ENCODE data around the gene DIP2C. TPM values are rescaled to one million over a fixed set of nuclear protein-coding genes. Genes with fewer than 3 reads are reported as not detected.

DIP2C gene, protein sequence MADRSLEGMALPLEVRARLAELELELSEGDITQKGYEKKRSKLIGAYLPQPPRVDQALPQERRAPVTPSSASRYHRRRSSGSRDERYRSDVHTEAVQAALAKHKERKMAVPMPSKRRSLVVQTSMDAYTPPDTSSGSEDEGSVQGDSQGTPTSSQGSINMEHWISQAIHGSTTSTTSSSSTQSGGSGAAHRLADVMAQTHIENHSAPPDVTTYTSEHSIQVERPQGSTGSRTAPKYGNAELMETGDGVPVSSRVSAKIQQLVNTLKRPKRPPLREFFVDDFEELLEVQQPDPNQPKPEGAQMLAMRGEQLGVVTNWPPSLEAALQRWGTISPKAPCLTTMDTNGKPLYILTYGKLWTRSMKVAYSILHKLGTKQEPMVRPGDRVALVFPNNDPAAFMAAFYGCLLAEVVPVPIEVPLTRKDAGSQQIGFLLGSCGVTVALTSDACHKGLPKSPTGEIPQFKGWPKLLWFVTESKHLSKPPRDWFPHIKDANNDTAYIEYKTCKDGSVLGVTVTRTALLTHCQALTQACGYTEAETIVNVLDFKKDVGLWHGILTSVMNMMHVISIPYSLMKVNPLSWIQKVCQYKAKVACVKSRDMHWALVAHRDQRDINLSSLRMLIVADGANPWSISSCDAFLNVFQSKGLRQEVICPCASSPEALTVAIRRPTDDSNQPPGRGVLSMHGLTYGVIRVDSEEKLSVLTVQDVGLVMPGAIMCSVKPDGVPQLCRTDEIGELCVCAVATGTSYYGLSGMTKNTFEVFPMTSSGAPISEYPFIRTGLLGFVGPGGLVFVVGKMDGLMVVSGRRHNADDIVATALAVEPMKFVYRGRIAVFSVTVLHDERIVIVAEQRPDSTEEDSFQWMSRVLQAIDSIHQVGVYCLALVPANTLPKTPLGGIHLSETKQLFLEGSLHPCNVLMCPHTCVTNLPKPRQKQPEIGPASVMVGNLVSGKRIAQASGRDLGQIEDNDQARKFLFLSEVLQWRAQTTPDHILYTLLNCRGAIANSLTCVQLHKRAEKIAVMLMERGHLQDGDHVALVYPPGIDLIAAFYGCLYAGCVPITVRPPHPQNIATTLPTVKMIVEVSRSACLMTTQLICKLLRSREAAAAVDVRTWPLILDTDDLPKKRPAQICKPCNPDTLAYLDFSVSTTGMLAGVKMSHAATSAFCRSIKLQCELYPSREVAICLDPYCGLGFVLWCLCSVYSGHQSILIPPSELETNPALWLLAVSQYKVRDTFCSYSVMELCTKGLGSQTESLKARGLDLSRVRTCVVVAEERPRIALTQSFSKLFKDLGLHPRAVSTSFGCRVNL (N-terminal part only)
- 1 to 10 TPM; 2.2 to 2.7 TPM for polyA plus RNA-seq

DNA sequence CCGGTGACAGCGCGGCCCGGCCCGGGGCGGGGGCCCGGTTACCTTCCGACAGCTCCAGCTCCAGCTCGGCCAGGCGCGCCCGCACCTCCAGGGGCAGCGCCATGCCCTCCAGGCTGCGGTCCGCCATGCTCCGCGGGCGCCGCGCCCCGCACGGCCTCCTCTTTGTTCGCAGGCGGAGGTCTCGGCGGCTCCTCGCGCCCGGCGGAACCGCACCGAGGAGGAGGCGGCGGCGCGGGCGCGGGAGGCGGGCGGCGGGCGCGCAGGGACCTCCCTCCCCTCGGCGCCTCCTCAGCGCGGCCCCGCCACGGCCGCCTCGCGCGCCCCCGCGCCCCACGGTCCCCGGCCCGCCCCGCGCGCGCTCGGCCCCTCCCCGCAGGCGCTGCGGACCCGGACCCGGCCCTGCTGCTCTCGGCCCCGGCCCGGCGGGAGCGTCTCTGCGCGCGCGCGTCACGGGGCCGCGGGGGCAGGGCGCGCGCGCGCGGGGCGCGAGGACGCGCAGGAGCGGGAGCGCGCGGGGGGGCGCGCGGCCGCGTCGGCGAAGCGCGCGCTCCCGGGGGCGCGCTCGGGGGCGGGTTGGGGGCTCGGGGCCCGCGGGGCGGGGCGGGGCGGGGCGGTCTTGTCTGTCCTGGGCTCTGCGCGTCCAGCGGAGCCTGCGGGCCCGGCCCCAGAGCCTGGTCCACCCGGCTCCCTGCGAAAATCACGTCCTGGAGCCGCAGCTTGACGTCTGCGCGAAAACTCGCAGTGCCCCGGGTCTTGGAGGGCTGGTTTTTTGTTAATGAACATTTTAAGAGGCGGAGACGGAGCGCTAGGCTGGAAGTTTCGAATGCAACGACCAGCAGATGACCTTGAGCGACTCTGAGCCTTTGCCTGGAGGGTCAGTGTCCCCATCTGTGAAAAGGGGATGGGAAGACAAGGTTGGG lies at the start of gene DIP2C:
Gene DIP2C (minus strand): TSS at position 217 of the 920 bp plus-strand sequence. CDS start 90 bp downstream, at position 127.
- Histone ChIP-seq H3K4me3 (ENCODE audit: low read depth in 1 of 2, low read length in 2 of 2) (peak within 1 kb of the TSS; percentile 62 to 70), H3K27ac (ENCODE audit: low read depth in 2 of 2, low read length in 1 of 2) (peak within 1 kb of the TSS; percentile 85 to 86)
- 1 to 2% methylated on average over 56 to 136 of the region's 137 CpGs for WGBS, 2 donors

DNA sequence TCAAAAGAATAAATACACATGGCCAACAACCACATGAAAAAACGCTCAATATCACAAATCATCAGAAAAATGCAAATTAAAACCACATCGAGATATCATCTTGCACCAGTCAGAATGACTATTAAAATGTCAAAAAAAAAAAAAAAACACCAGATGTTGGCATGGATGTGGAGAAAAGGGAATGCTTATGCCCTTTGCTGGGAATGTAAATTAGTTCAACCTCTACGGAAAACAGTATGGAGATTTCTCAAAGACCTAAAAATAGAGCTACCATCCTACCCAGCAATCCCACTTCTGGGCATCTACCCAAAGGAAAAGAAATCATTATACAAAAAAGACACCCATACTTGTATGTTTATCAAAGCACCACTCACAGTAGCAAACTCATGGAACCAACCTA lies 45.0 kb upstream of the DIP2C start:
- Histone ChIP-seq H3K27me3 (ENCODE audit: control insufficient read depth in 1 of 2, insufficient read depth in 2 of 2, low read length in 2 of 2) (peaks cover 0 to 2% of the 10 kb centered on the region in 2 donors), H3K4me1 (ENCODE audit: control insufficient read depth in 2 of 2, insufficient read depth in 2 of 2, low read length in 1 of 2) (no peaks in the 10 kb centered on the region), H3K4me3 (ENCODE audit: low read depth in 1 of 2, low read length in 2 of 2) (no peak overlapping the region), H3K36me3 (ENCODE audit: control insufficient read depth in 2 of 2, insufficient read depth in 2 of 2, low read length in 1 of 2) (no peaks in the 10 kb centered on the region), H3K27ac (ENCODE audit: low read depth in 2 of 2, low read length in 1 of 2) (no peak overlapping the region), H3K9me3 (ENCODE audit: control insufficient read depth in 2 of 2, insufficient read depth in 1 of 2, low read depth in 1 of 2, low read length in 1 of 2) (peaks cover 0 to 3% of the 10 kb centered on the region in 2 donors)
- 63 to 69% methylated on average over 3 of the region's 3 CpGs for WGBS, 2 donors

More for the DNA sequence above, at the start of gene DIP2C:
- no peaks in the 10 kb centered on the region for H3K27me3 ChIP-seq (ENCODE audit: control insufficient read depth in 1 of 2, insufficient read depth in 2 of 2, low read length in 2 of 2)
- peaks cover 3 to 4% of the 10 kb centered on the region in 2 donors for H3K4me1 ChIP-seq (ENCODE audit: control insufficient read depth in 2 of 2, insufficient read depth in 2 of 2, low read length in 1 of 2)
- H3K9me3 ChIP-seq (ENCODE audit: control insufficient read depth in 2 of 2, insufficient read depth in 1 of 2, low read depth in 1 of 2, low read length in 1 of 2), result no peaks in the 10 kb centered on the region
- H3K36me3 ChIP-seq (ENCODE audit: control insufficient read depth in 2 of 2, insufficient read depth in 2 of 2, low read length in 1 of 2), result no peaks in the 10 kb centered on the region

DNA sequence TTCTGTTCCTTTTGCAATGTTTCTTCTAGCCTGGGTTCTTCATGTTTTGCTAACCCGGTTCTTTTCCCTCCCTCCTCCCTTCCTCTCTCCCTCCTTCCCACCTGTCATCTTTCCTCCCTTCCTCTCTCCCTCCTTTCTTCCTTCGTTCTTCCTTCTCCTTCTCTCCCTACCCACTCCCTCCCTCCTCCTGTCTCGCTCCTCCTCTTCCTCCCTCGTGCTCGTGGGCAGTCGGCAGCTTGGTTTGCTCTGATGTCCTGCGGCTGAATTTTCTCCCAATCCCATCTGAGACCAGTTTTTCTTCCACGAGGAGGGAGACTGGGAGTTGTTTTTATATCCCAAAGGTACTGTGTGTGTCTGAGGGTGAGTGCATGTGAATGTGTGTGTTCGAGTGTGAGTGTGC lies 43.6 kb upstream of the DIP2C start:
- Histone ChIP-seq H3K27me3 (ENCODE audit: control insufficient read depth in 1 of 2, insufficient read depth in 2 of 2, low read length in 2 of 2) (peaks cover 0 to 3% of the 10 kb centered on the region in 2 donors), H3K9me3 (ENCODE audit: control insufficient read depth in 2 of 2, insufficient read depth in 1 of 2, low read depth in 1 of 2, low read length in 1 of 2) (no peaks in the 10 kb centered on the region), H3K4me1 (ENCODE audit: control insufficient read depth in 2 of 2, insufficient read depth in 2 of 2, low read length in 1 of 2) (no peaks in the 10 kb centered on the region), H3K27ac (ENCODE audit: low read depth in 2 of 2, low read length in 1 of 2) (no peak overlapping the region), H3K4me3 (ENCODE audit: low read depth in 1 of 2, low read length in 2 of 2) (no peak overlapping the region), H3K36me3 (ENCODE audit: control insufficient read depth in 2 of 2, insufficient read depth in 2 of 2, low read length in 1 of 2) (no peaks in the 10 kb centered on the region)
- 75 to 81% methylated on average over 9 of the region's 9 CpGs for WGBS, 2 donors

DNA sequence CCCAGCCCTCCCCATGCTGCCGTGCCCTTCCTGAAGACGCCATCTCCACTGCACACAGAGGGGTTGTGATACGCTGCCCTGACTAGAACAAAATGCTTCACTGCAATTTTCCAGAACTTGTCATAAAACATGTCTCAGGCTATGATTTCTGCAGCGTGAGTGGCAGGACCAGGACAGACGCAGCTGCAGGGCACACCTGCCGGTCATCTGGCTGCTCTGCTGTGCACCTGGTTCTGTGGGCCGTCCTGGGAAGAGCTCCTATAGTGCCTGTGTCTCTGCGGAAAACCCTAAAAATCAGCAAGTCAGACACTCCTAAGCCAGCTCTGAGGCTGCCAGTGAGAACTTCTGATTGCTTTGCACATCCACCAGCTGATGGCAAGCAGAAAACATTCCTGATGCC lies 39.7 kb upstream of the DIP2C start:
- Histone ChIP-seq H3K4me3 (ENCODE audit: low read depth in 1 of 2, low read length in 2 of 2) (no peak overlapping the region), H3K9me3 (ENCODE audit: control insufficient read depth in 2 of 2, insufficient read depth in 1 of 2, low read depth in 1 of 2, low read length in 1 of 2) (no peaks in the 10 kb centered on the region), H3K36me3 (ENCODE audit: control insufficient read depth in 2 of 2, insufficient read depth in 2 of 2, low read length in 1 of 2) (no peaks in the 10 kb centered on the region), H3K27ac (ENCODE audit: low read depth in 2 of 2, low read length in 1 of 2) (no peak overlapping the region), H3K4me1 (ENCODE audit: control insufficient read depth in 2 of 2, insufficient read depth in 2 of 2, low read length in 1 of 2) (peaks cover 0 to 5% of the 10 kb centered on the region in 2 donors), H3K27me3 (ENCODE audit: control insufficient read depth in 1 of 2, insufficient read depth in 2 of 2, low read length in 2 of 2) (peaks cover 0 to 5% of the 10 kb centered on the region in 2 donors)
- 70 to 74% methylated on average over 8 of the region's 8 CpGs for WGBS, 2 donors

DNA sequence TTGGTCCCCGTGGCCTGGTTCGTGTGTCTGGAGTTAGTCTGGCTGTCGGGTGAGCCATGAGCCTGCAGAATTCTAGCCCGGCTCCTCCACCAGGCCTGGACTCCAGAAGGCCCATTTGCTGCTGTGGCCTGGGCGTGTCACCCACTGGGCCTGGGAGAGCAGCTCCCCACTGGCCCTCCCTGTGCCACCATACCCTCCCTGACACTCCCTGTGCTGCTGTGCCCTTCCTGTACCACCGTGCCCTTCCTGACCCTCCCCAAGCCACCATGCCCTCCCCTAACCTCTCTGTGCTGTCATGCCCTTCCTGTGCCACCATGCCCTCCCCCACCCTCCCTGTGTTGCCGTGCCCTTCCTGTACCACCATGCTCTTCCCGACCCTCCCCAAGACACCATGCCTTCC lies 39.1 kb upstream of the DIP2C start:
- Histone ChIP-seq H3K27me3 (ENCODE audit: control insufficient read depth in 1 of 2, insufficient read depth in 2 of 2, low read length in 2 of 2) (peaks cover 0 to 5% of the 10 kb centered on the region in 2 donors), H3K9me3 (ENCODE audit: control insufficient read depth in 2 of 2, insufficient read depth in 1 of 2, low read depth in 1 of 2, low read length in 1 of 2) (no peaks in the 10 kb centered on the region), H3K4me3 (ENCODE audit: low read depth in 1 of 2, low read length in 2 of 2) (no peak overlapping the region), H3K36me3 (ENCODE audit: control insufficient read depth in 2 of 2, insufficient read depth in 2 of 2, low read length in 1 of 2) (no peaks in the 10 kb centered on the region), H3K4me1 (ENCODE audit: control insufficient read depth in 2 of 2, insufficient read depth in 2 of 2, low read length in 1 of 2) (peaks cover 0 to 5% of the 10 kb centered on the region in 2 donors), H3K27ac (ENCODE audit: low read depth in 2 of 2, low read length in 1 of 2) (no peak overlapping the region)
- 67 to 82% methylated on average over 8 of the region's 8 CpGs for WGBS, 2 donors

DNA sequence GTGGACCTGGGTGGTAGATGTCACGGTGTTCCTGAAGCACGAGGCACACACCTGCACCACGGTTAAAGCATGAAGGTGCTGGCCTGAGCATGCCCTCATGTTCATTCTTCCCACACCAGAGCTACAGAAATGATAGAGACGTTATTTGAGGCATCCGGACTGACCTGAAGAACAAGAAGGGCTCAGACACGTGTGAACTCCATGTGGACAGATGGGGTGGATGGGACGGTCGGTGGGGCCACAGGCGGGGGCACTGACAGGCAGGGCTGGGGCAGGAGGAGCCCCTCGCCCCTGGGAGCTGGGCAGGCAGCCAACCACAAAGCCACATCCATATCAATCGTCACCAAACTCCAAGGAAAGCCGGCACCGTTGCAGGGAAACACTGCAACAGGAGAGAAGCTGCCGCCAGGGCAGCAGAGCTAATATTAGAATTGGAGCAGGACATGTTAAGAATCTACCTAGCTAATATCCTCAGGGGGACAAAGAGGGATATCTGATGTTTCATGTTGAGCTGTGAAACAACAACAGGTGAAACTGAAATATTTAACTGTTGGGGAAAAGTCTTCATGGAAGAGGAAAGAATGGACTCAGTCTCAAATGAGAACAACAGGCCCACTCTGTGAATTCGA lies 37.8 kb upstream of the DIP2C start:
- WGBS, 2 donors, result 48 to 55% methylated on average over 15 of the region's 15 CpGs

DNA sequence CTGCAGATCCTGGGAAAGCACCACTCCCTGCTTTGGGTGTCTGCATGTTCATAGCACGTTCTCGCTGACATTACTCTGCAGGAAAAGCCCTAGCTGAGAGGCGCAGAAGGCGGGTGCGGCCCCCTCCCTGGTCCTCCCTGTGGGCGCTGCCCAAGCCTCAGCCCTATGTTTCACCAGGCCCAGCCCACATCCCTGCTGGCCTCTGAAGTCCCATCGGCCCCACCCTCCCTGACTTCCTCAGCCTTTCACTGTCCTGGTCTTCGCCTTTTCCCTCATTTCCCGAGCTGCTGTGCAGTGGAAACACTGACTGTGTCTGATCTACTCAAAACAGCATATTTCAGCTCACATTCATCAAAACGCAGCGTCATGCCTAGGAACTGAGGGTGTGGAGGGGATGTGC lies 36.3 kb upstream of the DIP2C start:
- 66 to 77% methylated on average over 11 of the region's 11 CpGs for WGBS, 2 donors
- no peak overlapping the region for H3K4me3 ChIP-seq (ENCODE audit: low read depth in 1 of 2, low read length in 2 of 2)
- H3K4me1 ChIP-seq (ENCODE audit: control insufficient read depth in 2 of 2, insufficient read depth in 2 of 2, low read length in 1 of 2), result peaks cover 0 to 5% of the 10 kb centered on the region in 2 donors
- no peaks in the 10 kb centered on the region for H3K36me3 ChIP-seq (ENCODE audit: control insufficient read depth in 2 of 2, insufficient read depth in 2 of 2, low read length in 1 of 2)
- H3K9me3 ChIP-seq (ENCODE audit: control insufficient read depth in 2 of 2, insufficient read depth in 1 of 2, low read depth in 1 of 2, low read length in 1 of 2), result no peaks in the 10 kb centered on the region
- H3K27me3 ChIP-seq (ENCODE audit: control insufficient read depth in 1 of 2, insufficient read depth in 2 of 2, low read length in 2 of 2), result peaks cover 0 to 4% of the 10 kb centered on the region in 2 donors
- no peak overlapping the region for H3K27ac ChIP-seq (ENCODE audit: low read depth in 2 of 2, low read length in 1 of 2)

More for the DNA sequence above, 37.8 kb upstream of the DIP2C start:
- peaks cover 0 to 5% of the 10 kb centered on the region in 2 donors for H3K4me1 ChIP-seq (ENCODE audit: control insufficient read depth in 2 of 2, insufficient read depth in 2 of 2, low read length in 1 of 2)
- no peaks in the 10 kb centered on the region for H3K9me3 ChIP-seq (ENCODE audit: control insufficient read depth in 2 of 2, insufficient read depth in 1 of 2, low read depth in 1 of 2, low read length in 1 of 2)
- H3K27ac ChIP-seq (ENCODE audit: low read depth in 2 of 2, low read length in 1 of 2), result no peak overlapping the region
- H3K36me3 ChIP-seq (ENCODE audit: control insufficient read depth in 2 of 2, insufficient read depth in 2 of 2, low read length in 1 of 2), result no peaks in the 10 kb centered on the region
- H3K27me3 ChIP-seq (ENCODE audit: control insufficient read depth in 1 of 2, insufficient read depth in 2 of 2, low read length in 2 of 2), result peaks cover 0 to 4% of the 10 kb centered on the region in 2 donors
- no peak overlapping the region for H3K4me3 ChIP-seq (ENCODE audit: low read depth in 1 of 2, low read length in 2 of 2)

DNA sequence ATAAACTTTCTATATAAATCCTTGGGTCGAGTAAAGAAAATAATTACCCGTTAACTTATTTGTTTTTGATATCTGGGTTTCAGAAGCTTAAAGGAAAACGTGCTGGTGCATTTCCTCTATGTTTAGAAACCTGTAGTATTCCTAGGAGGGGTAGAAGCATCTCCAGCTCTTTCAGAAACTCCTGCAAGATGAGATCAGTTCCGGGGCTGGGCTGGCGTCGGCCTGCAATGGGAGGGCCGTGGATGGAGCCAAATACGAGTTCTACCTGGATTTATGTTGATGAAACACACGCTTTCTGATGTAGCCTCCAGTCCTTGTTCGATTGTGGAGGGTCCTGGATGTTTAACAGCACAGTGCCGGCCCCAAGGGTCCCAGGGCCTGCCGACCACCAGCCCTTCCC lies 35.8 kb upstream of the DIP2C start:
- H3K4me3 ChIP-seq (ENCODE audit: low read depth in 1 of 2, low read length in 2 of 2), result no peak overlapping the region
- 62 to 67% methylated on average over 12 of the region's 12 CpGs for WGBS, 2 donors
- peaks cover 0 to 4% of the 10 kb centered on the region in 2 donors for H3K27me3 ChIP-seq (ENCODE audit: control insufficient read depth in 1 of 2, insufficient read depth in 2 of 2, low read length in 2 of 2)
- no peaks in the 10 kb centered on the region for H3K36me3 ChIP-seq (ENCODE audit: control insufficient read depth in 2 of 2, insufficient read depth in 2 of 2, low read length in 1 of 2)
- H3K9me3 ChIP-seq (ENCODE audit: control insufficient read depth in 2 of 2, insufficient read depth in 1 of 2, low read depth in 1 of 2, low read length in 1 of 2), result no peaks in the 10 kb centered on the region
- peaks cover 0 to 5% of the 10 kb centered on the region in 2 donors for H3K4me1 ChIP-seq (ENCODE audit: control insufficient read depth in 2 of 2, insufficient read depth in 2 of 2, low read length in 1 of 2)
- no peak overlapping the region for H3K27ac ChIP-seq (ENCODE audit: low read depth in 2 of 2, low read length in 1 of 2)

Measured in esophagus (tissue), 2 donors.